T-cell (primary cell): Measurements from ENCODE around the gene ACP6. TPM values are rescaled to one million over a fixed set of nuclear protein-coding genes. Genes with fewer than 3 reads are reported as not detected.

ENCODE experiments used
- ATAC-seq, 4 experiments: fragments of 200-7000 bp in 3 of 4; fragments of 150-1000 bp in 1 of 4; cut with Tn5 transposase; replicated peaks in 1 of 4; 1 replicate in 3 of 4; 2 replicates in 1 of 4; pipeline ENCODE4 v1.10.0; 2021; ENCODE audit warnings: moderate library complexity in 3 of 4, mild to moderate bottlenecking in 2 of 4, moderate number of reproducible peaks in 1 of 4
- CTCF ChIA-PET, 2 donors: fragments of 300-600 bp; sonication (Branson Sonifier 250); formaldehyde crosslinking; loops; one replicate each; lab custom pipeline; 2022; ENCODE audit warnings: antibody characterized with exemption in 2 of 2; lab: Charles Lee
- POLR2A ChIA-PET, 2 donors: fragments of 300-600 bp; sonication (Branson Sonifier 250); formaldehyde crosslinking; loops; one replicate each; lab custom pipeline; 2022; ENCODE audit warnings: antibody characterized with exemption in 2 of 2; lab: Charles Lee
- DNase-seq, 35 experiments: peaks; one replicate each; pipeline versions ENCODE4 v3.0.0 to v3.0.0-alpha.2; 2013 to 2023
- H3K27ac ChIP-seq: one replicate; pipeline ENCODE4 v1.5.1; 2013; ENCODE audit warnings: low read length
- H3K27me3 ChIP-seq, 2 experiments: replicated peaks in 1 of 2; 1 replicate in 1 of 2; 2 replicates in 1 of 2; pipeline versions ENCODE4 v1.6.1 to v1.7.0; 2013; ENCODE audit warnings: low read length in 1 of 2, mixed read lengths in 1 of 2; ENCODE audit not compliant: control insufficient read depth in 2 of 2, insufficient read depth in 2 of 2; ENCODE audit errors: extremely low read depth in 1 of 2
- H3K36me3 ChIP-seq, 2 donors: 1 replicate in 1 of 2; 2 replicates in 1 of 2; pipeline versions ENCODE4 v1.6.1 to v1.7.0; 2013; ENCODE audit warnings: low read length in 1 of 2; ENCODE audit not compliant: control insufficient read depth in 2 of 2, insufficient read depth in 1 of 2; ENCODE audit errors: extremely low read depth in 1 of 2
- H3K4me1 ChIP-seq, 2 experiments: 1 replicate in 1 of 2; 2 replicates in 1 of 2; pipeline versions ENCODE4 v1.6.1 to v1.7.0; 2013; ENCODE audit warnings: low read length in 2 of 2, mixed read lengths in 1 of 2; ENCODE audit not compliant: insufficient read depth in 2 of 2, control insufficient read depth in 1 of 2; ENCODE audit errors: extremely low read depth in 1 of 2
- H3K4me3 ChIP-seq, 2 donors: 1 replicate in 1 of 2; 2 replicates in 1 of 2; pipeline versions ENCODE4 v1.5.1 to v1.7.0; 2013; ENCODE audit warnings: mild to moderate bottlenecking in 2 of 2, low read length in 1 of 2, moderate library complexity in 1 of 2; ENCODE audit not compliant: control insufficient read depth in 1 of 2; ENCODE audit errors: extremely low read depth in 1 of 2
- H3K9me3 ChIP-seq: 2 replicates; pipeline ENCODE4 v1.7.0; 2013
- H3K27ac Mint-ChIP-seq, 2 donors: one replicate each; pipeline ENCODE4 v1.8.0; 2020 to 2021; ENCODE audit warnings: mild to moderate bottlenecking in 2 of 2, mixed read lengths in 2 of 2
- H3K27me3 Mint-ChIP-seq, 2 donors: one replicate each; pipeline ENCODE4 v1.8.0; 2021 to 2022; ENCODE audit warnings: mixed read lengths in 2 of 2
- H3K36me3 Mint-ChIP-seq: one replicate; pipeline ENCODE4 v1.8.0; 2021; ENCODE audit warnings: mixed read lengths
- H3K4me1 Mint-ChIP-seq, 3 donors: one replicate each; pipeline ENCODE4 v1.8.0; 2020 to 2022; ENCODE audit warnings: mixed read lengths in 3 of 3, mild to moderate bottlenecking in 1 of 3
- H3K4me3 Mint-ChIP-seq, 3 donors: one replicate each; pipeline ENCODE4 v1.8.0; 2020 to 2022; ENCODE audit warnings: mild to moderate bottlenecking in 3 of 3, mixed read lengths in 3 of 3, moderate library complexity in 3 of 3
- H3K9me3 Mint-ChIP-seq, 3 donors: one replicate each; pipeline ENCODE4 v1.8.0; 2020 to 2022; ENCODE audit warnings: mixed read lengths in 3 of 3
- WGBS: methylation state at CpG from one replicate; pipeline ENCODE4 v1.1.5; 2013; ENCODE audit warnings: missing lambda C conversion rate; ENCODE audit not compliant: insufficient coverage; 5-methylcytosine and 5-hydroxymethylcytosine counted together
- total RNA-seq, 35 experiments: library from RNA in 6 of 35; stranded (reverse) in 6 of 35; fragments of 120-200 nt in 1 of 35; gene quantifications; one replicate each; pipeline versions ENCODE4 v1.2.1 to v1.2.4 and lab custom pipeline; 2013 to 2026

The ACP6 gene
- total RNA-seq (10 to 100 TPM; 10.0 to 21.5 (median 19.4) TPM), total RNA-seq (lab: John Stamatoyannopoulos, UW) (3.5 to 31.5 (median 10.7) reads per million in 29 experiments)
- 11.3 TPM for total RNA-seq (2013)

DNA sequence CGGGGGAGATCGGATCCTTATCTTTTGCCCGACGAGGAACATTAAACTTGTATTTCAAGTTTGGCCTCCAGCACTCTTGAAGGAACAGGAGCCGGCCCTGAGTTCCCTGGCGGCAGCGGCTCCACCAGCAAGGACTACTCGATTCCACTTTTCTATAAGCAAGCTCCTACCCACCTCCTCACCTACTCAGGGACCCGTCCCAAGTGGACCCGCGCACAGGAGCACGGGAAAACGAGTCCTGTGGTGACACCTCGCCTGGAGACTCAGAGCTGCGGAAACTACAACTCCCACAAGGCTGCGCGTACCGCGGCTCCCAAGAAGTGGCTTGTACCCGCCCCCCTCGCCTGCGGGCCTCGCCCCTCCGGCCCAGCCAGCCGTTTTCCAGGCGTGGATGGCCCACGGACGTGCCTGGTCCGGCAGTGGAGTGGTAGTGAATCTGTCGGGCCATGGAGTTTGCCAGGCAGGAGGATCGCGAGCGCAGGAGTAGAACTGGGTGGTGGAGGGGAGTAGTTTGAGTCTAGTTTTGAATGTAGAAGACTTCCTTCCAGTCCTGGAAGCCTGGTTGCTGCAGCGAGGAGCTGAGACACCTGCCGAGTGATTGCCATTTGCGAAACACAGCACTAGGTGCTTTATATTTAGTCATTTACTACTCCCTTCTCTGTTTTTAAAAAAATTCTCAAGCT, at the start of gene ACP6:
ACP6 (minus strand) TSS at position 206 of the 683 bp plus-strand sequence. CDS start 476 bp downstream, outside the sequence.
- DNase-seq, result peak; percentile 68 to 91 (median 81)
- ChIA-PET CTCF (interaction anchor here in 1 of 2 donors (0.7 to 1.1 kb wide), 2 partner anchors 22 to 179 kb away, joined by 3 read pairs; no protein-coding TSS in a partner anchor), POLR2A (no interaction called here)
- H3K27ac Mint-ChIP-seq, result peak within 1 kb of the TSS; percentile 88 to 89
- ATAC-seq, result peak; percentile 96 to 97 (median 96)
- H3K27ac ChIP-seq, result peak within 1 kb of the TSS; percentile 50
- H3K4me3 ChIP-seq, result peak within 1 kb of the TSS; percentile 95 to 97
- no peaks in the 10 kb centered on the region for H3K27me3 ChIP-seq
- peaks cover 3 to 15% of the 10 kb centered on the region in 2 experiments for H3K4me1 ChIP-seq
- under 1% methylated on average over 21 of the region's 36 CpGs for WGBS
- H3K27me3 Mint-ChIP-seq, result peaks cover 0 to 10% of the 10 kb centered on the region in 2 donors
- no peaks in the 10 kb centered on the region for H3K36me3 Mint-ChIP-seq
- H3K9me3 Mint-ChIP-seq, result no peaks in the 10 kb centered on the region
- H3K9me3 ChIP-seq, result no peaks in the 10 kb centered on the region
- no peaks in the 10 kb centered on the region for H3K36me3 ChIP-seq
- peaks cover 19 to 31% (median 27%) of the 10 kb centered on the region in 3 donors for H3K4me1 Mint-ChIP-seq
- H3K4me3 Mint-ChIP-seq, result peak within 1 kb of the TSS; percentile 84 to 97 (median 92)

DNA sequence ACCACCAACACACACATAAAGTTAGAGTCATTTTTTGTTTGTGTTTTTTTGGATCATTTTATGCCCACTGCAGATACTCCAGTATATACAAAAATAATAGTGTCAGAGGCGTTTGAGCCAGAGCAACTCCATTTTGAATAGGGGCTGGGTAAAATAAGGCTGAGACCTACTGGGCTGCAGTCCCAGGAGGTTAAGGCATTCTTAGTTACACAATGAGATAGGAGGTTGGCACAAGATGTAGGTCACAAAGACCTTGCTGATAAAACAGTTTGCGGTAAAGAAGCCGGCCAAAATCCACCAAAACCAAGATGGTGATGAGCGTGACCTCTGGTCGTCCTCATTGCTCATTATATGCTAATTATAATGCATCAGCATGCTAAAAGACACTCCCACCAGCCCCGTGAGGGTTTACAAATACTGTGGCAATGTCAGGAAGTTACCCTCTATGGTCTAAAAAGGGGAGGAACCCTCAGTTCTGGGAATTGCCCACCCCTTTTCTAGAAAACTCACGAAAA, 49.4 kb upstream of the ACP6 start:
- 100% methylated on average over 2 of the region's 7 CpGs for WGBS
- CTCF ChIA-PET, result no interaction called here

DNA sequence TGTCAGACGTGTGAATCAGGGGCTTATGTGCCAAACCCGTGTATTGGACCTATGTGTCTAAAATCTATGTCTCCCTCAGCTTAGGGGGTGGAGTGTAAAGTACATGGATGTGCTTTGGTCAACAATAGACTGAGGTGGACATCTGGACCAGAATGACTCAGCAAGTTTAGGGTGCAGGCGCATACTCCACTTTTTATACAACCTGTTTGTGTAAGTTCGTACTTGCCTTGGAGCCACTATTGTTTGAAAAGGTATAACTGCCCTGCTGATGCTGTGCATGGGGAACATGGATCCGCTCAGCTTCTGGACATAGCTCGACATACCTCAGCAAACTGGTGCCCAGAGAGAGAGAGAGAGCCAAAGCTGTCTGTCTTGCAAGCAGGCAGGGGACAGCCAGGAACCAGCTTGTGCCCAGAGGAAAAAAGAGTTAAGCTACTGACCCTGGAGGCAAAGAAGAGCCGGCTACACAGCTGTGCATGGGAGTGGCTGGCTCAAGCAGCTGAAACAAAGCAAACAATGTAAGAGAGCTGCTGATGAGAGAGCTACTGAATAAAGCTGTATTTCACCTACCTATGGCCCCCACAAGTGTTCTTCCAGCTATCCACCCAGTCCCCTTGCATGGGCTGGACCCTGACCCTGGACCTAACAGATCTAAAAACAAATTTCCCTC, 48.8 kb upstream of the ACP6 start:
- 85% methylated on average over 4 of the region's 7 CpGs for WGBS
- no peak for DNase-seq
- Histone ChIP-seq H3K4me1 (peaks cover 0 to 6% of the 10 kb centered on the region in 2 experiments), H3K27ac (no peak overlapping the region), H3K4me3 (no peak overlapping the region), H3K9me3 (no peaks in the 10 kb centered on the region), H3K27me3 (peaks cover 0 to 10% of the 10 kb centered on the region in 2 experiments), H3K36me3 (no peaks in the 10 kb centered on the region)
- CTCF ChIA-PET, result no interaction called here
- peaks cover 10 to 20% (median 18%) of the 10 kb centered on the region in 3 donors for H3K4me1 Mint-ChIP-seq
- H3K27me3 Mint-ChIP-seq, result peaks cover 26 to 46% of the 10 kb centered on the region in 2 donors
- H3K27ac Mint-ChIP-seq, result no peak overlapping the region
- peaks cover 3 to 5% (median 5%) of the 10 kb centered on the region in 3 donors for H3K9me3 Mint-ChIP-seq
- H3K4me3 Mint-ChIP-seq, result no peak overlapping the region
- POLR2A ChIA-PET, result no interaction called here
- no peak for ATAC-seq
- H3K36me3 Mint-ChIP-seq, result peaks cover 3% of the 10 kb centered on the region

More for the DNA sequence above, 49.4 kb upstream of the ACP6 start:
- Histone ChIP-seq H3K27me3 (peaks cover 0 to 10% of the 10 kb centered on the region in 2 experiments), H3K4me1 (peaks cover 0 to 6% of the 10 kb centered on the region in 2 experiments), H3K4me3 (no peak overlapping the region), H3K36me3 (no peaks in the 10 kb centered on the region), H3K9me3 (no peaks in the 10 kb centered on the region), H3K27ac (no peak overlapping the region)
- no peak overlapping the region for H3K4me3 Mint-ChIP-seq
- H3K27me3 Mint-ChIP-seq, result peaks cover 20 to 39% of the 10 kb centered on the region in 2 donors
- peaks cover 10 to 20% (median 18%) of the 10 kb centered on the region in 3 donors for H3K4me1 Mint-ChIP-seq
- H3K9me3 Mint-ChIP-seq, result peaks cover 3 to 5% (median 5%) of the 10 kb centered on the region in 3 donors
- no peak overlapping the region for H3K27ac Mint-ChIP-seq
- peaks cover 3% of the 10 kb centered on the region for H3K36me3 Mint-ChIP-seq
- ATAC-seq (no peak), DNase-seq (no peak)
- POLR2A ChIA-PET, result no interaction called here

DNA sequence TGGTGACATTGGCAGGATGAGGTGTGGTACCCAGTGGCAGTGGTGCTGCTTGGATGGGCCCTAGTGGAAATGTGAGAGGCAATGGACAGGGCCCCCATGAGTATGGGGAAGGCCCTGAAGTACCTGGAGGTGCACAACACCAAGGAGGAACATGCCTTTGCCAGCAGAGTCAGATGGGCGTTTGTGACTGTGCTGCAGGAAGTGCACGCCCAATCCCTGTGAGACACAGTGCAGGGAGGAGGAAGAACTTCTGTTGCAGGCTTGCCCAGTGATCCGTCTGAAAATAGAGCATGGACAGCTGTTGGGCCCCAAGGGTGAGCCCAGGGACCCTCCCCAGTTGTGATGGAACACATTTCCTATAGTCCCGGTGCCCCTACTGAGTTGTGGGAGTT, 47.4 kb upstream of the ACP6 start:
- Histone ChIP-seq H3K27me3 (peaks cover 0 to 3% of the 10 kb centered on the region in 2 experiments), H3K27ac (peak overlapping the region; percentile 56), H3K36me3 (no peaks in the 10 kb centered on the region), H3K4me1 (peaks cover 0 to 6% of the 10 kb centered on the region in 2 experiments), H3K9me3 (no peaks in the 10 kb centered on the region), H3K4me3 (no peak overlapping the region)
- 38% methylated on average over 3 of the region's 4 CpGs for WGBS
- Mint-ChIP-seq H3K4me1 (peaks cover 10 to 17% (median 14%) of the 10 kb centered on the region in 3 donors), H3K9me3 (peaks cover 3 to 5% (median 5%) of the 10 kb centered on the region in 3 donors), H3K27me3 (peaks cover 25 to 44% of the 10 kb centered on the region in 2 donors), H3K36me3 (peaks cover 3% of the 10 kb centered on the region), H3K4me3 (no peak overlapping the region), H3K27ac (peak overlapping the region; percentile 85 to 94)
- ChIA-PET POLR2A (no interaction called here), CTCF (interaction anchor here in 1 of 2 donors (4.3 kb wide), 1 partner anchor 15 kb away, joined by 16 read pairs; no protein-coding TSS in a partner anchor)
- ATAC-seq (peak in 1 of 4 experiments; percentile 61), DNase-seq (peak in 2 of 35 experiments; percentile 4 to 9)

DNA sequence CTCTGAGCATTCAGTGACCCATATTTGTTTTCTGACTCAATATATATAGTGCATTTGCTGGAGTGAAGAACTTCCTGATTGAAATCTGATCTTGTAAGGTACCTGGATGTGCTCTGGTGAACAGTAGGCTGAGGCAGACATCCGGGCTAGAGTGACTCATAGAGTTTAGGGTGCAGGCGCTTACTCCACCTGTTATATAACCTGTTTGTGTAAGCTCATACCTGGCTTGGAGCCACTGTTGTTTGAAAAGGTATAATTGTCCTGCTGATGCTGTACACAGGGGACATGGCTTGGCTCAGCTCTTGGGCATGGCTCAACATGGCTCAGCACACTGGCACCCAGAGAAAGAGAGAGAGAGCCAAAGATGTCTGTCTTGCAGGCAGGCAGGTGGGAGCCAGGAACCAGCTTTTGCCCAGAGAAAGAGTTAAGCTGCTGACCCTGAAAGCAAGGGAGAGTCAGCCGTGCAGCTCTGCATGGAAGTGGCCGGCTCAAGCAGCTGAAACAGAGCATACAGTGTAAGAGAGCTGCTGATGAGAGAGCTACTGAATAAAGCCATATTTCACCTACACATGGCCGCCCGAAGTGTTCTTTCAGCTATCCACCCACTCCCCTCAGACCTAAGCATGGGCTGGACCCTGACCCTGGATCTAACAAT, 46.9 kb upstream of the ACP6 start:
- H3K27ac Mint-ChIP-seq, result peak overlapping the region; percentile 85 to 94
- ATAC-seq (peak in 3 of 4 experiments; percentile 54 to 90 (median 63)), DNase-seq (peak in 8 of 35 experiments; percentile 4 to 16 (median 10))
- H3K9me3 Mint-ChIP-seq, result peaks cover 3 to 5% (median 5%) of the 10 kb centered on the region in 3 donors
- Histone ChIP-seq H3K9me3 (no peaks in the 10 kb centered on the region), H3K4me3 (no peak overlapping the region), H3K4me1 (peaks cover 0 to 6% of the 10 kb centered on the region in 2 experiments), H3K27ac (peak overlapping the region; percentile 56), H3K27me3 (peaks cover 0 to 3% of the 10 kb centered on the region in 2 experiments), H3K36me3 (no peaks in the 10 kb centered on the region)
- ChIA-PET CTCF (interaction anchor here in 1 of 2 donors (4.3 kb wide), 1 partner anchor 14 kb away, joined by 16 read pairs; no protein-coding TSS in a partner anchor), POLR2A (interaction anchor here in 1 of 2 donors (0.5 kb wide), 1 partner anchor 654 kb away, joined by 5 read pairs; no protein-coding TSS in a partner anchor)
- peaks cover 10 to 17% (median 14%) of the 10 kb centered on the region in 3 donors for H3K4me1 Mint-ChIP-seq
- peaks cover 26 to 46% of the 10 kb centered on the region in 2 donors for H3K27me3 Mint-ChIP-seq
- 53% methylated on average over 2 of the region's 6 CpGs for WGBS
- H3K36me3 Mint-ChIP-seq, result peaks cover 3% of the 10 kb centered on the region
- peak overlapping the region in 2 of 3 donors; percentile 24 to 49 for H3K4me3 Mint-ChIP-seq
